ENCODE results near the gene TEF. TPM values are rescaled to one million over a fixed set of nuclear protein-coding genes. Genes with fewer than 3 reads are reported as not detected.

TEF gene
- total RNA-seq, 1 experiment from 2014 or later, result 2.2 TPM

GRCh38 chr22:41367680-41368542 lies 13.8 kb upstream of the TEF start:
- TF ChIP-seq CTCF (IDR thresholded peaks at IDR 0.05; ENCODE audit: unreplicated experiment), result no peak
- ChIA-PET CTCF (interaction anchor here (0.6 to 2.2 kb wide), 6 partner anchors 9 to 1069 kb away, joined by 3 to 10 read pairs (median 4); no protein-coding TSS in a partner anchor), POLR2A (interaction anchor here (0.9 to 4.6 kb wide), 7 partner anchors 8 to 88 kb away, joined by 3 to 46 read pairs (median 6); partner anchors contain the start of genes RANGAP1, TEF and ZC3H7B)
- Mint-ChIP-seq H3K4me1 (ENCODE audit: insufficient read depth, unreplicated experiment) (peaks cover 9% of the 10 kb centered on the region), H3K4me3 (ENCODE audit: unreplicated experiment) (peak overlapping the region; percentile 47), H3K27ac (ENCODE audit: low read depth, unreplicated experiment) (no peak overlapping the region), H3K36me3 (ENCODE audit: insufficient read depth, unreplicated experiment) (no peaks in the 10 kb centered on the region), H3K9me3 (ENCODE audit: unreplicated experiment) (no peaks in the 10 kb centered on the region), H3K27me3 (ENCODE audit: insufficient read depth, unreplicated experiment) (no peaks in the 10 kb centered on the region)
- no peak for DNase-seq (ENCODE audit: unreplicated experiment)
- intact Hi-C loops (cut with micrococcal nuclease), result no loop called here
- BruUV-seq (replicated peaks), result no TSS peak

- intact Hi-C loops (cut with micrococcal nuclease), result no loop called here
- Mint-ChIP-seq H3K4me3 (ENCODE audit: unreplicated experiment) (no peak overlapping the region), H3K4me1 (ENCODE audit: insufficient read depth, unreplicated experiment) (peaks cover 9% of the 10 kb centered on the region), H3K36me3 (ENCODE audit: insufficient read depth, unreplicated experiment) (no peaks in the 10 kb centered on the region), H3K27ac (ENCODE audit: low read depth, unreplicated experiment) (no peak overlapping the region), H3K9me3 (ENCODE audit: unreplicated experiment) (no peaks in the 10 kb centered on the region), H3K27me3 (ENCODE audit: insufficient read depth, unreplicated experiment) (no peaks in the 10 kb centered on the region)
- TF ChIP-seq CTCF (IDR thresholded peaks at IDR 0.05; ENCODE audit: unreplicated experiment), result no peak
- no peak for DNase-seq (ENCODE audit: unreplicated experiment)
- BruUV-seq (replicated peaks), result no TSS peak
- CTCF ChIA-PET, result interaction anchor here (0.6 to 0.7 kb wide), 2 partner anchors 45 to 1068 kb away, joined by 3 read pairs; no protein-coding TSS in a partner anchor
- POLR2A ChIA-PET, result interaction anchor here (3.4 to 4.6 kb wide), 2 partner anchors 12 to 82 kb away, joined by 31 to 46 read pairs; partner anchors contain the start of genes RANGAP1 and TEF
Observed at GRCh38 chr22:41368543-41369423, 13.0 kb upstream of the TEF start.

- Mint-ChIP-seq H3K36me3 (ENCODE audit: insufficient read depth, unreplicated experiment) (no peaks in the 10 kb centered on the region), H3K27me3 (ENCODE audit: insufficient read depth, unreplicated experiment) (no peaks in the 10 kb centered on the region), H3K9me3 (ENCODE audit: unreplicated experiment) (no peaks in the 10 kb centered on the region), H3K27ac (ENCODE audit: low read depth, unreplicated experiment) (no peak overlapping the region), H3K4me1 (ENCODE audit: insufficient read depth, unreplicated experiment) (peaks cover 9% of the 10 kb centered on the region), H3K4me3 (ENCODE audit: unreplicated experiment) (no peak overlapping the region)
- no TSS peak for BruUV-seq (replicated peaks)
- POLR2A ChIA-PET, result interaction anchor here (4.6 kb wide), 1 partner anchor 83 kb away, joined by 31 read pairs; the partner anchor contains the start of gene RANGAP1
- no peak for DNase-seq (ENCODE audit: unreplicated experiment)
- CTCF ChIA-PET, result no interaction called here
- TF ChIP-seq CTCF (IDR thresholded peaks at IDR 0.05; ENCODE audit: unreplicated experiment), result no peak
- intact Hi-C loops (cut with micrococcal nuclease), result no loop called here
Observed at GRCh38 chr22:41369424-41369745, 12.4 kb upstream of the TEF start.

GRCh38 chr22:41369837-41370236 lies 11.9 kb upstream of the TEF start:
- intact Hi-C loops (cut with micrococcal nuclease), result no loop called here
- TF ChIP-seq CTCF (IDR thresholded peaks at IDR 0.05; ENCODE audit: unreplicated experiment), result no peak
- Mint-ChIP-seq H3K27me3 (ENCODE audit: insufficient read depth, unreplicated experiment) (no peaks in the 10 kb centered on the region), H3K4me3 (ENCODE audit: unreplicated experiment) (no peak overlapping the region), H3K27ac (ENCODE audit: low read depth, unreplicated experiment) (no peak overlapping the region), H3K36me3 (ENCODE audit: insufficient read depth, unreplicated experiment) (no peaks in the 10 kb centered on the region), H3K4me1 (ENCODE audit: insufficient read depth, unreplicated experiment) (peaks cover 9% of the 10 kb centered on the region), H3K9me3 (ENCODE audit: unreplicated experiment) (no peaks in the 10 kb centered on the region)
- CTCF ChIA-PET, result no interaction called here
- no peak for DNase-seq (ENCODE audit: unreplicated experiment)
- BruUV-seq (replicated peaks), result no TSS peak
- POLR2A ChIA-PET, result no interaction called here

All from MCF 10A (cell line).